HS-5 (cell line): Measurements from ENCODE around the gene NEK6.

Source experiments
- DNase-seq: peaks from one replicate; pipeline ENCODE4 v3.0.0-alpha.2; 2012; ENCODE audit warnings: low read depth

NEK6 gene

DNA sequence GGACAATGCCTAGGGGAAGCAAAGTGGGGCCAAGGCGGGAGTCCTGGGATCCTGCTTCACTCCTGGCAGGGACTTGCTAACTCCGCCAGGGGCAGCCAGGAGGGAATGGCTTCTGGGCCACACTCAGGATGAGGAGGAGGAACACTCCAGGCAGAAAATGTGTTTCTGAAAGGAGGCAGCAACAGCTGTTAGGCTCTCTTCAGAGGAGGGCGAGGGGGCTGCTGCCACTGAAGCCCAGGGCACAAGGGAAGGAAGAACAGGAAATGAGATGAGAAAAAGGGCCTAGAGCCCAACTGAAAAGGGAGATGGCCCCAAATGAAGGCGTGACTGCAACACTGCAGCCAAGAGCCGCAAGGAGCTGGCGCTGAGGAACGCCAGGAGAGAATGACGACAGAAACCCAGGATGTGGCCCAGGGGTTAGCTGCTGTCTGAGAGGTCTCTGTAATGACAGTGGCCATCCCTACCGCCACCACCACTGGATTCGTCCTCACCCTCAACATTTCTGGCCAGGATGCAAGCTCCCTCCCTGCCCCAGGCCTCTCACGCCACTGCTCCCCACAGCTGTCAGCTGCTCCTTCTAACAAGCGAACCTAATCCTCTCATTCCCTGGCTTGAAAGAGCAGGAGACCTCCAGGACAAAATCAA lies 141.7 kb downstream of the NEK6 start:
- no peak for DNase-seq

DNA sequence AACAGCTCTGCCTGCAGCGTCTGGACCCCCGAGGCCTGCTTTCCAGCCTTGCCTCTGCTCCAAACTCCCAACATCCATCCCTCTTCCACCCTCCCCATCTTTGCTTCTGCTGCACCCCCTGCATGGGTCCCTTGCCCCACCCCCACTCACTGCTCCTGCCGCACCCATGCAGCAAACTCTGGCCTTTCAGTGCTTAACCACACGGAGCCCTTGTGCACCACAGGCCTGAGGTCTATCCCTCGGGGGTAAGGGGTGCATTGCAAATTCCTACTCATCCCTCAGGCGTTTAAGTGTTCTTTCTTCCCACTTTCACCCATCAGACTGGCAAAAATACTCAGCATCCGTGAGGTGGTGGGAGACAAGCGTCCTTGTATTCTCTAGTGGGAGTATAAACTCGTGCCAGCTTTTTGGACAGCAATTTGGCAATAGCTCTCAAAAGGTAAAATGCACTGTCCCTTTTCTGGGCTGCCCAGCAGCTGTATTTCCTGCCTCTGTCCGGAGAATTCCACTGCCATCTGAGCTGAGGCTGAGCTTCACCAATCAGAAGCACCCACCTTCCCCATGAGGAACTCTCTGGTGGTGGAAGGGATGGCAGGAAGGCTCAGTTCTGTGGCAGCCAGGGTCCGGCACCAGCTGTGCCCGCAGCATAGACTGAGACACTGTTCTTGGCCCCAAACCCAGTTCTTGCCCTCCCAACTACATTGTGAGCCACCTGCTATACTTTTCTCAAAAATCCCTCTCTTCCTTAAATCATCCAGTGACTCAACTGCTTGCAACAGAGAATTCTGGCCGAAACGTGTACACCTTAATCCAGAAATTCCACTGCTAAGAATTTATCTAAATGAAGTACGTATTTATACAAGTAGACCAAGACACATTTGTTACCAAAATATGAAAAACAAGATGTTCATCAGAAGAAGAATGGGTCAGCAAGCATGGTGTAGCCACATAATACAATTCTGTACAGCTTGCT lies 142.5 kb downstream of the NEK6 start:
- no peak for DNase-seq
